Activated CD4-positive, alpha-beta T cell treated with anti-CD3 and anti-CD28 coated beads, Interleukin-2, amount 50 U/mL, for 16 hours (primary cell): ENCODE data around the gene CDC7.
A peak's percentile ranks its signal among the peaks of the same experiment; 100 is the strongest.
"Not testable (repeated sequence)": the region's sequence is repeated elsewhere in the genome, so short reads cannot be mapped to it uniquely, and the experiment has no call there.

Experiments used
- DNase-seq: peaks from one replicate; pipeline ENCODE4 v3.0.0-alpha.2; 2020

CDC7 gene

GRCh38 chr1:91500756-91501522, at the start of gene CDC7:
Gene CDC7, plus strand, starts transcription at chr1:91500851. Its CDS starts 866 bp downstream, at chr1:91501717.
- DNase-seq = peak; percentile 93

DNA sequence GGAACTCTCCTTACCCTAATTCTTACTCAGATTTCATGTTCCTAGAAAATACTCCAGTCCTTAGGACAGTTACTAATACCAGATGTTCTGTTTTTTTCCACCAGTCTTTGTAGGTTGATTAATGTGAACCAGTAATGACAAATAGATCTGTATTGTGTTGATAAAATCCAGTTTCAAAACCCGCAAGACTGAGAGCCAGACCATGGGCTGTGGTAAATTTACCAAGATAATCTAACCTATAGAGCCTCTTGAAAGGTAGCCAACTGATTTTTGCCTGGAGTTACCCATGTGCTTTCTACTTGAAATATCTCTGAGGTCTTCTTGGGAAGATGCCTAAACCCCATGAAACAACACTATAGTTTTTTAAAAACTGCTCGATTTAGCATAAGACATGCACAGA, 46.5 kb upstream of the CDC7 start:
- no peak for DNase-seq

DNA sequence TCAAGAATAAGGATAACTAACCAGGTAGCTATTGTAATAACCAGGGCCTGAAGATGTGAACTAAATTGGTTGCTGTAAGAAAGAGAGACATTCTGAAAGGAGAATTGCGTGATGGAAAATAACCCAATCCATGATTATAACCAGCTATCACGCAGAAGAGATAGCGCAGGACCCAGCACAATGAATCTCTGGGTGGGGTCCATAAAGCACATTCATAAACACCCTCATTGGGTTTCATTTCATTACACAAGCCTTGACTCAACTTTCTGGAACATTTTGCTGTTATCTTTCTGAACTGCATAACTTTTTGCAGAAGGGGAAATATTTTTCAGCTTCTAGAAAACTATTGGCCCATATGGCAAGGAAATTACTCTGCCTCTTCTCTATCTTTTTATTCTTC, 45.3 kb upstream of the CDC7 start:
- DNase-seq = no peak

DNA sequence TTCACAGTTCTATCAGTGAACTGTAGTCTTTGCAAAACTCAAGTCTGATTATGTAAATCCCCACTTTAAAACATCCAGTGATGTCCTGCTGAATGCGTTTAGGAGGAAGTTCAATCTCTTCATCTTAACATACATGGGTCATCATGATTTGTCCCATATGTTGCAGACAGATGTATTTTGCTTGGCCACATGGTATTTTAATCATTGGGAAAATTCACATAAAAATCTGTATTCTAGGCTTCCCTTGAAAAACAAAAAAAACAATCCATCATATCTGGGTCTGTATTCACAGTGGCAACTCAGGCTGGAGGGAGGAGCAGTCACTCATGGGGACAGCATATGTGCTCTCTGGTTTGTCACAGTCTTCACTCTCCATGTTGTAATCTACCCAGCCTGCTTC, 44.8 kb upstream of the CDC7 start:
- DNase-seq = no peak

GRCh38 chr1:91465350-91465749, 35.3 kb upstream of the CDC7 start:
- DNase-seq = not testable (repeated sequence)

GRCh38 chr1:91476533-91477217, 24.0 kb upstream of the CDC7 start:
- DNase-seq = no peak

GRCh38 chr1:91487469-91487868, 13.2 kb upstream of the CDC7 start:
- no peak for DNase-seq

DNA sequence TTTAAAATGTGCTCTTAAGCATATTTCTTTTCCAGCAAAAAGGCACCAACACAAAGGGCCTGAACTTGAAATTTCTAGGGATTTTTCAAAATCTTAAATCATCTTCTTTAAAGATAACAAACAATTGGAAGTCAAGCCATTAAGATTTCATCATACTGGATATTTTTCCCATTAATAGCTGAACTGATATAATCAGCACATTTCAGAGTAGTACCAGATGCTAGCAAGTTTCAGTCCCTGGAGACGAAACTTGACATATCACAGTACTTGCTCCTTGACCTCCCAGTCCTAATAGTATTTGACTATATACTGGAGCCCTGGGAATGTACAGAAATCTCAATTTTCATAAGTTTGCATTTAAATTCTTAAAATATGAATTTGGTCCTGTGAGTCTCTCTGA, 10.2 kb upstream of the CDC7 start:
- no peak for DNase-seq

DNA sequence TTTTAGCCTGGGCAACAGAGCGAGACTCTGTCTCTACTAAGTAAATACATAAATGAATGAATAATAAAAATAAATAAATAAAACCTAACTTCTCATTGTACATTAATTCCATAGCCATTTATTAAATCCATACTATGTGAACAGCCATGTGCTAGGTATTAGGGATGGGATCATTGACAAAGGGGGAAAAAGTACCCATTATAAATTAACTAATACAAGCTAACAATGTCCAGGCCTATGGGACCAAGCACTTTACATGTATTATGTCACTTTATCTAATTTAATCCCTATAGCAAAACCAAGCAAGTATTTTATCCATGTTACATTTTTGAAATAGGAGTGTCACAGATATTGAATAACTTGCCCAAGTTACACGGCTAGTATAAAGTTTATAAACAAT, 2.6 kb upstream of the CDC7 start:
- no peak for DNase-seq

GRCh38 chr1:91498498-91499245, 2.0 kb upstream of the CDC7 start:
- no peak for DNase-seq

GRCh38 chr1:91499346-91499745, 1.3 kb upstream of the CDC7 start:
- DNase-seq = no peak

- DNase-seq = no peak
These were observed 521 bp upstream of the CDC7 start for GRCh38 chr1:91499904-91500755.

DNA sequence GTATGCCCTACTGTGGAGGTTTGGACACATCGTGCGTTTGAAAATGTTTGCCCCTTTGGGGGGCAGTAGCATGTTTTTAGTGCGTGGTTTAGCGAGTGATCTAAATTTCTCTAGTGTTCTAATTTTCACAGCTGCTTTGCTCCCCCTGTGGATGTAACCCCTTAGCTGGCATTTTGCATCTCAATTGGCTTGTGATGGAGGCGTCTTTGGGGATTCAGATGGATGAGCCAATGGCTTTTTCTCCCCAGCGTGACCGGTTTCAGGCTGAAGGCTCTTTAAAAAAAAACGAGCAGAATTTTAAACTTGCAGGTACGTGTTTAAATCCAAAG, 836 bp downstream of the CDC7 start:
- DNase-seq = peak; percentile 50

GRCh38 chr1:91501971-91502671, 1.5 kb downstream of the CDC7 start:
- no peak for DNase-seq

DNA sequence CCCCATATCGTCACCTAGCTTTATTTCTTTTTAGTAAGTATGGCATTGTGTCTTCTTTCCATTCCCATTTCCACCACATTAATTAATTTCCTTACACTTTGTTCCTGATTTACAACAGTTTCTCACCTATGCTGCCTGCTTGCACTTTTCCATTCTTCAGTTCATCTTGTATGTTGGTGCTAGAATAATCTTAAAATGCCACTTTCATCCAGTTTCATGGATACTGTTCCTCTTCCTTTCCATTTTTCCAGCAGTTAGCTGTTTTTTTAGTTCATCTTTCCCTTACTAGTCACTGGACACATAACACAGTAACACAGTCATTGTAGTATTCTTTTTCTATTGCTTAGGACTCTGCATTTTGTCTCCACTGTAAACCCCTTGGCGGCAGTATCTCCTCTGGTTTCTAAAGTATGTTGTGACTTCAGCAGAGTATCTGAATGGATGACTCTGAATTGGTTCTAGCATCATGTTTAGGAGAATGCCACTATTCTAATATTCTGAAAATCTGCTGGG, 2.1 kb downstream of the CDC7 start:
- DNase-seq = peak; percentile 51

- DNase-seq = no peak
These were observed 2.8 kb downstream of the CDC7 start for GRCh38 chr1:91503332-91503900.

DNA sequence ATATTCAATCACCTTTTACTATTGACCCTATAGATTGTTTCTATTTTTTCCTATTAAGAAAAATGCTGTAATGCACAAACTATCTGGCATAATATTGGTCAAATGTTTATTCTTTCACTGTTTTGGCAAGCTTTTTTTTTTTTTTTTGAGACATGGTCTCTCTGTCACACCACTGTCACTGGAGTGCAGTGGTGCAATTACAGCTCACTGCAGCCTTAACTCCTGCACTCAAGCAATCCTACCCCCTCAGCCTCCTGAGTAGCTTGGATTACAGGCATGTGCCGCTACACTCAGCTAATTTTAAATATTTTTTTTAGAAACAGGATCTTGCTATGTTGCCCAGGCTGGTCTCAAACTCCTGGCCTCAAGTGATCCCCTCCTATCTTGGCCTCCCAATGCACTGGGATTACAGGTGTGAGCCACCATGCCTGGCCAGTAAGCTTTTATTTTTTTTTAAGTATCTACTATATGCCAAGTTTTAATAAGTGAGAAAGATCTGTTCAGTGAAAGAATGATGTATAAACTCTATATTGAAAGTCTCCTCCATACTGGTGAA, 3.4 kb downstream of the CDC7 start:
- DNase-seq = no peak

- no peak for DNase-seq
These were observed 4.4 kb downstream of the CDC7 start for GRCh38 chr1:91505086-91505485.

DNA sequence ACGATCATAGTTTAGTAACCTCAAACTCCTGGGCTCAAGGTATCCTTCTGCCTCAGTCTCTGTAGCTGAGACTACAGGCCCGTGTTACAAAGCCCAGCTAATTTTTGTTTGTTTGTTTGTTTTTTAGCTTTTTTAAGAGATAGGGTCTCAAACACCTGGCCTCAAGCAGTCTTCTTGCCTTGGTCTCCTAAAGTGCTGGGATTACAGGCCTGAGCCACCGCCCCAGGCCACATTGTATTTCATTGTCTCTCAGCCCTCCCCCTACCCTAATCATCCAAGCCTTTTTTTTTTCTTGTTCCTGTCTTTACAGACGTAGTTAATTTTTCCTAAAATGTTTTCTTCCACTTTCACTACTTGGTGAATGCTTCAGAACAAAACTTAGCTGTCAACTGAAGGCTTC, 5.4 kb downstream of the CDC7 start:
- no peak for DNase-seq

DNA sequence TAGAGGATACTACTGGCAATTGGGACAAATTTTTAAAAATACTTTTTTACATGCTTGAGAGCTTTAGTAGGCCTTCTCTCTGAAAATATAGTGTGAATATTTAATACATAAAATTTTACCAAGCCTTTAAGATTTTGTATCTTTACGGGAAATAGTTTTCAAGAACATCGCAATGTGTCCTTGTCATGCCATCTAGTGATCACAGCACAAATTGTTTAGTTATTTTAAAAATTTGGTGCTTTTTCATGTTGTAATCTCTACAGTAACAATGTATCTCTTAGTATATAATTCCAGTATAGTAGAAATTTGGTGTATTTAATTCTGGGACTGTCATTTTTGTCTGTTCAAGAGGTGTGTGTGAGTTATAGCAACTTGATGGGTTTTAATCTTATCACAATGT, 6.7 kb downstream of the CDC7 start:
- DNase-seq = no peak

GRCh38 chr1:91510754-91511153, 10.1 kb downstream of the CDC7 start:
- no peak for DNase-seq
